SK-N-SH treated with all-trans-retinoic acid at 6 μM for 48 hours (cell line): ENCODE data around the gene INKA1.

Experiments used
- ATAC-seq: fragments of 200-7000 bp; cut with Tn5 transposase; 3 replicates; pipeline ENCODE4 v1.9.1; 2020; ENCODE audit warnings: mild to moderate bottlenecking, moderate library complexity
- ARNTL ChIP-seq: fragments of 450-650 bp; formaldehyde crosslinking; IDR thresholded peaks from 2 replicates; pipeline ENCODE4 v1.5.0; 2020; ENCODE audit warnings: low read depth, mild to moderate bottlenecking, moderate library complexity, borderline replicate concordance
- BACH2 ChIP-seq: fragments of 250-450 bp; sonication (Bioruptor Pico); IDR thresholded peaks from 2 replicates; pipeline ENCODE4 v1.9.0; 2021; ENCODE audit warnings: mild to moderate bottlenecking, borderline replicate concordance
- CREB5 ChIP-seq: fragments of 250-450 bp; sonication (Bioruptor Pico); IDR thresholded peaks from 2 replicates; pipeline ENCODE4 v1.5.1; 2020; ENCODE audit warnings: low read depth, mild to moderate bottlenecking, moderate library complexity
- CSDC2 ChIP-seq: fragments of 250-450 bp; sonication (Bioruptor Pico); IDR thresholded peaks from 2 replicates; pipeline ENCODE4 v1.5.0; 2020; ENCODE audit warnings: mild to moderate bottlenecking, moderate library complexity
- CSRNP3 ChIP-seq: fragments of 250-450 bp; sonication (Bioruptor Pico); IDR thresholded peaks from 2 replicates; pipeline ENCODE4 v1.5.1; 2021; ENCODE audit warnings: mild to moderate bottlenecking, moderate library complexity
- ESRRG ChIP-seq: fragments of 250-450 bp; sonication (Bioruptor Pico); IDR thresholded peaks from 2 replicates; pipeline ENCODE4 v1.6.1; 2021; ENCODE audit warnings: mild to moderate bottlenecking
- ISL1 ChIP-seq: fragments of 250-450 bp; sonication (Bioruptor Pico); IDR thresholded peaks from 2 replicates; pipeline ENCODE4 v2.1.2; 2022; ENCODE audit warnings: mild to moderate bottlenecking, moderate library complexity
- OSR1 ChIP-seq: fragments of 250-450 bp; sonication (Bioruptor Pico); IDR thresholded peaks from 2 replicates; pipeline ENCODE4 v1.8.0; 2022; ENCODE audit warnings: moderate library complexity, mild to moderate bottlenecking, inconsistent platforms
- PATZ1 ChIP-seq: fragments of 250-450 bp; sonication (Bioruptor Pico); IDR thresholded peaks from 2 replicates; pipeline ENCODE4 v1.8.0; 2020; ENCODE audit warnings: mild to moderate bottlenecking, moderate library complexity, borderline replicate concordance
- POU6F1 ChIP-seq: fragments of 250-450 bp; sonication (Bioruptor Pico); IDR thresholded peaks from 2 replicates; pipeline ENCODE4 v1.8.0; 2021; ENCODE audit warnings: low read depth, mild to moderate bottlenecking, moderate library complexity, borderline replicate concordance
- PPARA ChIP-seq: fragments of 250-450 bp; sonication (Bioruptor Pico); IDR thresholded peaks from 2 replicates; pipeline ENCODE4 v1.5.0; 2020; ENCODE audit warnings: mild to moderate bottlenecking, borderline replicate concordance
- RARB ChIP-seq: fragments of 250-450 bp; sonication (Bioruptor Pico); IDR thresholded peaks from 2 replicates; pipeline ENCODE4 v1.8.0; 2021; ENCODE audit warnings: mild to moderate bottlenecking, moderate library complexity
- SNAI2 ChIP-seq: fragments of 250-450 bp; sonication (Bioruptor Pico); IDR thresholded peaks from 2 replicates; pipeline ENCODE4 v1.5.0; 2020; ENCODE audit warnings: mild to moderate bottlenecking, moderate library complexity
- TCF4 ChIP-seq: fragments of 250-450 bp; sonication (Bioruptor Pico); IDR thresholded peaks from 2 replicates; pipeline ENCODE4 v1.8.0; 2021; ENCODE audit warnings: mild to moderate bottlenecking, moderate library complexity, borderline replicate concordance
- TOX ChIP-seq: fragments of 250-450 bp; sonication (Bioruptor Pico); IDR thresholded peaks from 2 replicates; pipeline ENCODE4 v1.8.0; 2021; ENCODE audit warnings: mild to moderate bottlenecking, moderate library complexity, borderline replicate concordance
- TSHZ2 ChIP-seq: fragments of 250-450 bp; sonication (Bioruptor Pico); IDR thresholded peaks from 2 replicates; pipeline ENCODE4 v1.5.0; 2020; ENCODE audit warnings: mild to moderate bottlenecking, moderate library complexity
- ZC3H10 ChIP-seq: fragments of 250-450 bp; sonication (Bioruptor Pico); IDR thresholded peaks from 2 replicates; pipeline ENCODE4 v1.5.1; 2021; ENCODE audit warnings: mild to moderate bottlenecking, moderate library complexity
- ZFP3 ChIP-seq: fragments of 250-450 bp; sonication (Bioruptor Pico); IDR thresholded peaks from 2 replicates; pipeline ENCODE4 v1.5.0; 2020; ENCODE audit warnings: mild to moderate bottlenecking, moderate library complexity
- ZFP30 ChIP-seq: fragments of 450-650 bp; formaldehyde crosslinking; IDR thresholded peaks from 2 replicates; pipeline ENCODE4 v1.5.0; 2022; ENCODE audit warnings: mild to moderate bottlenecking, moderate library complexity
- ZNF565 ChIP-seq: fragments of 450-650 bp; formaldehyde crosslinking; conservative IDR thresholded peaks from 2 replicates; pipeline ENCODE4 v1.5.0; 2020; ENCODE audit warnings: low read depth, mild to moderate bottlenecking, moderate library complexity
- ZNF70 ChIP-seq: fragments of 450-650 bp; formaldehyde crosslinking; IDR thresholded peaks from 2 replicates; pipeline ENCODE4 v1.5.0; 2020; ENCODE audit warnings: mild to moderate bottlenecking, moderate library complexity
- ZNF8 ChIP-seq: fragments of 450-650 bp; formaldehyde crosslinking; IDR thresholded peaks from 2 replicates; pipeline ENCODE4 v1.5.0; 2020; ENCODE audit warnings: mild to moderate bottlenecking, moderate library complexity

The INKA1 gene

GRCh38 chr3:49805897-49806701 is 3.0 kb downstream of the INKA1 start:
- no peak for ATAC-seq
- TF ChIP-seq OSR1 (no peak), PPARA (CRISPR knock-in tag) (no peak), ISL1 (CRISPR knock-in tag) (no peak), CSDC2 (CRISPR knock-in tag) (no peak), ZNF8 (no peak), TSHZ2 (CRISPR knock-in tag) (no peak)

- no peak for ATAC-seq
- TF ChIP-seq SNAI2 (CRISPR knock-in tag) (no peak), ZNF565 (CRISPR knock-in tag) (no peak), TCF4 (CRISPR knock-in tag) (no peak), TSHZ2 (CRISPR knock-in tag) (no peak), ZNF8 (no peak), CSRNP3 (CRISPR knock-in tag) (no peak), RARB (CRISPR knock-in tag) (no peak), ZC3H10 (CRISPR knock-in tag) (no peak), ZFP3 (CRISPR knock-in tag) (no peak), PATZ1 (CRISPR knock-in tag) (no peak), ZFP30 (CRISPR knock-in tag) (no peak), ARNTL (CRISPR knock-in tag) (no peak), CREB5 (CRISPR knock-in tag) (no peak), BACH2 (no peak), ZNF70 (CRISPR knock-in tag) (no peak), ESRRG (CRISPR knock-in tag) (no peak), PPARA (CRISPR knock-in tag) (no peak), POU6F1 (no peak), TOX (CRISPR knock-in tag) (no peak)
Observed at GRCh38 chr3:49806850-49807249, 3.8 kb downstream of the INKA1 start.
